Kidney (tissue), 14 donors: Measurements from ENCODE around the gene RPUSD3. TPM values are rescaled to one million over a fixed set of nuclear protein-coding genes. Genes with fewer than 3 reads are reported as not detected.

Source experiments
- DNase-seq, 5 donors: peaks; one replicate each; pipeline ENCODE4 v3.0.0-alpha.2; 2013 to 2020
- FAIRE-seq: peaks from 2 replicates; lab custom pipeline; 2012; peaks lifted over from hg19 to GRCh38; lab: Jason Lieb, UNC
- H3K27ac ChIP-seq, 2 donors: one replicate each; pipeline ENCODE4 v1.7.0; 2013; ENCODE audit warnings: low read depth in 2 of 2, low read length in 2 of 2, inconsistent platforms in 1 of 2
- H3K27me3 ChIP-seq: one replicate; pipeline ENCODE4 v1.7.1; 2013; ENCODE audit warnings: low read length, inconsistent platforms; ENCODE audit not compliant: control insufficient read depth, insufficient read depth
- H3K36me3 ChIP-seq, 3 donors: one replicate each; pipeline versions ENCODE4 v1.7.0 to v1.7.1; 2013; ENCODE audit warnings: low read length in 3 of 3, control low read depth in 1 of 3, inconsistent platforms in 1 of 3; ENCODE audit not compliant: insufficient read depth in 3 of 3, control insufficient read depth in 2 of 3
- H3K4me1 ChIP-seq, 3 donors: one replicate each; pipeline versions ENCODE4 v1.7.0 to v1.7.1; 2013; ENCODE audit warnings: low read length in 3 of 3, inconsistent platforms in 1 of 3, low read depth in 1 of 3; ENCODE audit not compliant: control insufficient read depth in 2 of 3, insufficient read depth in 2 of 3
- H3K4me3 ChIP-seq, 3 donors: one replicate each; pipeline versions ENCODE4 v1.7.0 to v1.8.1; 2013; ENCODE audit warnings: low read length in 3 of 3, control low read depth in 1 of 3, inconsistent platforms in 1 of 3
- H3K9ac ChIP-seq, 3 donors: one replicate each; pipeline versions ENCODE4 v1.7.0 to v1.7.1; 2013; ENCODE audit warnings: low read length in 3 of 3, control low read depth in 1 of 3, inconsistent platforms in 1 of 3
- H3K9me3 ChIP-seq, 3 donors: one replicate each; pipeline versions ENCODE4 v1.7.0 to v1.7.1; 2013; ENCODE audit warnings: low read length in 3 of 3, control low read depth in 1 of 3, inconsistent platforms in 1 of 3; ENCODE audit not compliant: control insufficient read depth in 2 of 3, insufficient read depth in 1 of 3
- intact Hi-C: fragments of 100-400 bp; cut with DNase I; formaldehyde crosslinking; loops from one replicate; pipeline ENCODE4 v1.11.1; 2022
- polyA plus RNA-seq: library from polyadenylated mRNA; stranded (reverse); fragments of 350-450 nt; fragmentation: Illumina TruSeq; extraction: RNeasy Lipid Tissue Mini Kit (QIAGEN cat#74804); gene quantifications from one replicate; pipeline ENCODE4 v1.2.3, GENCODE V29; 2014; ENCODE audit warnings: low read depth, low replicate concordance; ENCODE audit not compliant: insufficient read depth
- total RNA-seq: library from RNA; stranded (reverse); fragmentation: NEBNext Ultra II Directional; extraction: Animal tissue kit (Norgen Biotek cat#: 25700); gene quantifications from one replicate; pipeline ENCODE4 v1.2.1, GENCODE V29; 2021
- TF ChIP-seq, protein P1 (sequence below): IDR thresholded peaks from 3 replicates; pipeline ENCODE4 v1.5.1; 2012; ENCODE audit warnings: mild to moderate bottlenecking, moderate library complexity, borderline replicate concordance; ENCODE audit not compliant: insufficient read depth; ENCODE audit errors: extremely low read depth
- donor health status: control.
- donor health status: control.
- donor health status: control.
- donor health status: control.
- donor health status: control.
- donor health status: DM: yes; HTN: yes; CAD: no.
- donor health status: Normal renal cell carcinoma (clear cell type).

Gene RPUSD3
- total and polyA plus RNA-seq, 2 donors from 2014 or later, result 29.1 to 53.2 TPM

DNA sequence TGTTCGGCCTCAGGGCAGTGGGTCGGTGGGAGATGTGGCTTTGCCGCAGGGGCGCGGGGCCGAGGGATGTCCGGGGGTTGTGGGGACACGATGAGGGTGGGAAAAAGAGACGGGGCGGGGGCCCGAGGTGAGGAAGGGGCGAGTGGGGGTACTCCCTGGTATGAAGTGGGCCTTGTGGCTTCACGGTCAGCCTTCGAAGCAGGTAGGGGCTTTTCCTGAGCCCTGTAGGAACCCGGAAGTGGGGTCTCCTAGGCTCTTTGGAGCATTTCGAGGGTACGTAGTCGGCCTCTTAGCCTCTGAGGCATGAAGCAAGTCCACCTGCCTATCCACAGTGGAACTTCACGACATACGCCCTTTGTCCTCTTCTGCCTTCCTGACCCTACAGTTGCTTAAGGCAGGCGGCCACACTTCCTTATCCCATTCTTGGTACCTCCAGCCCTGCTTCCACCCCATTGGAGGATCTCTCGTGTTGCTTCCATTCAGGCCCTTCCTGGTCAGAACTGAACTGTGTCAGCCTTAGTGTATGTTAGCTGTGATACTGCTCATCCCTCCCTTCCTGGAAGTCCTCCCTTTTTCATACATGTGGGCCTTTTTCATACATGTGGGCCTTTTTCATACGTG, 50.5 kb downstream of the RPUSD3 start:
- FAIRE-seq, result no peak
- peak overlapping the region; percentile 99 for H3K27ac ChIP-seq
- H3K9ac ChIP-seq, result peak overlapping the region; percentile 90 to 99 (median 99)
- intact Hi-C loops, result no loop called here
- DNase-seq, result peak in 1 of 5 donors; percentile 31
- H3K27me3 ChIP-seq, result no peaks in the 10 kb centered on the region
- peaks cover 6 to 19% (median 8%) of the 10 kb centered on the region in 3 donors for H3K4me1 ChIP-seq
- TF ChIP-seq, protein P1, sequence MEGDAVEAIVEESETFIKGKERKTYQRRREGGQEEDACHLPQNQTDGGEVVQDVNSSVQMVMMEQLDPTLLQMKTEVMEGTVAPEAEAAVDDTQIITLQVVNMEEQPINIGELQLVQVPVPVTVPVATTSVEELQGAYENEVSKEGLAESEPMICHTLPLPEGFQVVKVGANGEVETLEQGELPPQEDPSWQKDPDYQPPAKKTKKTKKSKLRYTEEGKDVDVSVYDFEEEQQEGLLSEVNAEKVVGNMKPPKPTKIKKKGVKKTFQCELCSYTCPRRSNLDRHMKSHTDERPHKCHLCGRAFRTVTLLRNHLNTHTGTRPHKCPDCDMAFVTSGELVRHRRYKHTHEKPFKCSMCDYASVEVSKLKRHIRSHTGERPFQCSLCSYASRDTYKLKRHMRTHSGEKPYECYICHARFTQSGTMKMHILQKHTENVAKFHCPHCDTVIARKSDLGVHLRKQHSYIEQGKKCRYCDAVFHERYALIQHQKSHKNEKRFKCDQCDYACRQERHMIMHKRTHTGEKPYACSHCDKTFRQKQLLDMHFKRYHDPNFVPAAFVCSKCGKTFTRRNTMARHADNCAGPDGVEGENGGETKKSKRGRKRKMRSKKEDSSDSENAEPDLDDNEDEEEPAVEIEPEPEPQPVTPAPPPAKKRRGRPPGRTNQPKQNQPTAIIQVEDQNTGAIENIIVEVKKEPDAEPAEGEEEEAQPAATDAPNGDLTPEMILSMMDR, result no peak
- H3K36me3 ChIP-seq, result peaks cover 6 to 28% (median 15%) of the 10 kb centered on the region in 3 donors
- no peaks in the 10 kb centered on the region for H3K9me3 ChIP-seq
- H3K4me3 ChIP-seq, result peak overlapping the region; percentile 97 to 99 (median 98)

DNA sequence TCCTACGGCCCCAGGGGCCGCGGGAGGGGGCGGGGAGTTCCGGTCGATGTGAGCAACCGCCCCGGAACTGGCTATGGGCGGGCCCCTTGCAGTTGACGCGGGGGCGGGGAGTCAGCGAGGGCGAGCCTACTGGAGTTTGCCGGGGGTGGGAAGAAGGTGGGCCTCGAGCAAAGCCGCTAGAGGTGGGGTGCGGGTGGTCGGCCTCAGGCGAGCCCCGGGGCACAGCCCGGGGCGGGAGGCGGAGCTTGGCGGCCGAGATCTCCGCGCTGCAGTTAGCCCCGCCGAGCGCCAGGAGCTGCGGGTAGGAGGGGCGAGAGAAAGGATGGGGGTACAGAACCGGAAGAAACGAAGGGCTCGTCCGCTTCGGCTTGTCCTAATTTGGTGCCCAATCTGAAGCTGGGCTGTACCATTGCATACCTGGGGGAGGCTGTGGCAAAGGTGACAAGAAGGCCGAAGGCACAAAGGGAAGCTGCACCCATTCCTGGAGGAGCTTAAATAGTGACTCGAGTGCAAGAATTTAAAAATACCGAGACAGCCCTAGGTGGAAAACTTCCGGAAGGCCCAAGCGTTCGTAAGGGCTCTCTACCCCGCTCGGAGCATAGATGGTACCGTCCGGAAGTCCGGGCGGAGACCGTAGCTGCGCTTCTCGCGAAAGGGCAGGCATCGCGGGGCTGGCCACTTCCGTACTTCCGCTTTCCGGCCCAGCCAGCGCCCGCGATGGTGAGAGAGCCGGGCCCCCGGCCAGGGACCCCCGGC, 51.2 kb downstream of the RPUSD3 start, which contains the start of the genes ARPC4 and TADA3:
Gene ARPC4, plus strand, starts transcription at position 678 of the 756 bp plus-strand sequence. Its CDS starts 40 bp downstream, at position 718.
Gene TADA3, minus strand, starts transcription at position 69 of the 756 bp plus-strand sequence. CDS start 1,007 bp downstream, outside the sequence.
- FAIRE-seq (no peak), DNase-seq (peak; percentile 93 to 98 (median 97))
- Histone ChIP-seq H3K27ac (peak within 1 kb of the TSS; percentile 99), H3K36me3 (peaks cover 5 to 25% (median 12%) of the 10 kb centered on the region in 3 donors), H3K9me3 (no peaks in the 10 kb centered on the region), H3K4me1 (peaks cover 6 to 19% (median 8%) of the 10 kb centered on the region in 3 donors), H3K27me3 (no peaks in the 10 kb centered on the region), H3K9ac (peak within 1 kb of the TSS; percentile 90 to 99 (median 99)), H3K4me3 (peak within 1 kb of the TSS; percentile 97 to 99 (median 98))
- TF ChIP-seq, protein P1, result no peak
- intact Hi-C loops, result no loop called here

DNA sequence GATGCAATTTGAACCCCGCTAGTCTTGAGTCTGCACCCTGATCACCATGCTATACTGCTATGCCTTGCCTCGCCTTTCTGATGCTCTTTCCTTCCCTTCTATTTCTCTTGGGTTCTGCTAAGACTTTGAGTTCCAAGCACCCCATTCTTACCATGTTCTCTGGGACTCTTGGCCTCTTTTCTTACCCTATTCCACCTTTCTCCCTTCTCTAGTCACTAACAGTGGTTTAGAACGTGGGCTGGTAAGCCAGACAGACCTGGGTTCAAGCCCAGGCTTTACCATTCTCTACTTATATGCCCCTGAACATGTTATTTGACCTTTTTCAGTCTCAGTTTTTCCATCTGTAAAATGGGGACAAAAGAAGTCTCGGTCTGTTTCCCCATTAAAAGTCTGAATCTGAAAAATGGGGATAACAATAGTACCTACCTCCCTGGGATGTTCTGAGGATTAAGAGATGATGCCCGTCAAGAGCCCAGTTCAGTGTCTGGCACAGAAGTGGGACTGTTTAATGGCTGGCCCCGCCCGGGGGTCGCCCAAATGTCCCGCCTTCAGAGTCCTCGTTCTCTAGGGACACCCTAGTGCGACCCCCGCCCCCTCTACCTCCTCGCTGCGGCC, 51.9 kb downstream of the RPUSD3 start:
- intact Hi-C loops, result no loop called here
- DNase-seq, result no peak
- no peaks in the 10 kb centered on the region for H3K9me3 ChIP-seq
- no peaks in the 10 kb centered on the region for H3K27me3 ChIP-seq
- TF ChIP-seq, protein P1, result no peak
- H3K9ac ChIP-seq, result peak overlapping the region; percentile 69 to 99 (median 87)
- H3K27ac ChIP-seq, result peak overlapping the region; percentile 99
- H3K4me3 ChIP-seq, result peak overlapping the region; percentile 97 to 99 (median 98)
- peaks cover 6 to 19% (median 8%) of the 10 kb centered on the region in 3 donors for H3K4me1 ChIP-seq
- no peak for FAIRE-seq
- peaks cover 2 to 23% (median 11%) of the 10 kb centered on the region in 3 donors for H3K36me3 ChIP-seq
